Chondrocyte (in vitro differentiated cells): Measurements from ENCODE around the gene RACGAP1. TPM values are rescaled to one million over a fixed set of nuclear protein-coding genes. Genes with fewer than 3 reads are reported as not detected.
A peak's percentile ranks its signal among the peaks of the same experiment; 100 is the strongest.

Experiments used
- DNase-seq: peaks from one replicate; pipeline ENCODE4 v3.0.0; 2021; ENCODE audit warnings: mixed read lengths, low spot score
- H3K27ac Mint-ChIP-seq: one replicate; pipeline ENCODE4 v1.8.0; 2021; ENCODE audit warnings: mild to moderate bottlenecking, moderate library complexity, mixed read lengths; ENCODE audit not compliant: unreplicated experiment
- H3K27me3 Mint-ChIP-seq: 2 replicates; pipeline ENCODE4 v1.8.0; 2021; ENCODE audit warnings: low read depth, mixed read lengths
- H3K36me3 Mint-ChIP-seq: 2 replicates; pipeline ENCODE4 v1.8.0; 2021; ENCODE audit warnings: low read depth, mixed read lengths
- H3K4me1 Mint-ChIP-seq: 2 replicates; pipeline ENCODE4 v1.8.0; 2021; ENCODE audit warnings: low read depth, mild to moderate bottlenecking, mixed read lengths
- H3K4me3 Mint-ChIP-seq: one replicate; pipeline ENCODE4 v1.8.0; 2021; ENCODE audit warnings: mild to moderate bottlenecking, moderate library complexity, mixed read lengths; ENCODE audit not compliant: unreplicated experiment
- H3K9me3 Mint-ChIP-seq: 2 replicates; pipeline ENCODE4 v1.8.0; 2021; ENCODE audit warnings: low read depth, mixed read lengths
- CTCF ChIP-seq: fragments of 200-600 bp; sonication (generic); IDR thresholded peaks from 2 replicates; pipeline ENCODE4 v1.5.0; 2021; ENCODE audit warnings: antibody characterized with exemption, mild to moderate bottlenecking, moderate library complexity
- total RNA-seq: library from RNA; stranded (reverse); gene quantifications from 3 replicates; pipeline ENCODE4 v1.2.1, GENCODE V29; 2021

RACGAP1 gene
- total RNA-seq, 1 donor from 2014 or later = 25.7 TPM

GRCh38 chr12:50069539-50069938, 44.2 kb upstream of the RACGAP1 start:
- Mint-ChIP-seq H3K4me1 (peaks cover 10% of the 10 kb centered on the region), H3K27ac (no peak overlapping the region), H3K36me3 (no peaks in the 10 kb centered on the region), H3K27me3 (no peaks in the 10 kb centered on the region), H3K4me3 (no peak overlapping the region), H3K9me3 (no peaks in the 10 kb centered on the region)
- TF ChIP-seq CTCF = no peak
- no peak for DNase-seq

- no peak overlapping the region for H3K4me3 Mint-ChIP-seq
- H3K27ac Mint-ChIP-seq = no peak overlapping the region
- peaks cover 12% of the 10 kb centered on the region for H3K4me1 Mint-ChIP-seq
- no peak for DNase-seq
- H3K36me3 Mint-ChIP-seq = no peaks in the 10 kb centered on the region
- no peaks in the 10 kb centered on the region for H3K27me3 Mint-ChIP-seq
- H3K9me3 Mint-ChIP-seq = no peaks in the 10 kb centered on the region
- TF ChIP-seq CTCF = no peak
Observed at GRCh38 chr12:50069069-50069468, 43.8 kb upstream of the RACGAP1 start.

- no peak for TF ChIP-seq CTCF
- Mint-ChIP-seq H3K4me1 (peaks cover 12% of the 10 kb centered on the region), H3K36me3 (no peaks in the 10 kb centered on the region), H3K27ac (no peak overlapping the region), H3K27me3 (no peaks in the 10 kb centered on the region), H3K4me3 (no peak overlapping the region), H3K9me3 (no peaks in the 10 kb centered on the region)
- no peak for DNase-seq
Observed at GRCh38 chr12:50066402-50066801, 41.1 kb upstream of the RACGAP1 start.

GRCh38 chr12:50065726-50066310, 40.5 kb upstream of the RACGAP1 start:
- Mint-ChIP-seq H3K27ac (no peak overlapping the region), H3K36me3 (no peaks in the 10 kb centered on the region), H3K9me3 (no peaks in the 10 kb centered on the region), H3K27me3 (no peaks in the 10 kb centered on the region), H3K4me3 (no peak overlapping the region), H3K4me1 (peaks cover 11% of the 10 kb centered on the region)
- TF ChIP-seq CTCF = no peak
- no peak for DNase-seq

- Mint-ChIP-seq H3K27me3 (no peaks in the 10 kb centered on the region), H3K4me1 (peaks cover 5% of the 10 kb centered on the region), H3K4me3 (no peak overlapping the region), H3K9me3 (no peaks in the 10 kb centered on the region), H3K27ac (no peak overlapping the region), H3K36me3 (no peaks in the 10 kb centered on the region)
- no peak for TF ChIP-seq CTCF
- DNase-seq = peak; percentile 70
Observed at GRCh38 chr12:50062728-50063460, 37.6 kb upstream of the RACGAP1 start.
